Parathyroid adenoma (tissue), 2 donors: ENCODE measurements around the gene DMXL2.

Experiments
- H2AFZ ChIP-seq: fragments of 300-600 bp; sonication (generic); one replicate; pipeline ENCODE4 v1.7.0; 2017; ENCODE audit warnings: antibody characterized with exemption, mild to moderate bottlenecking
- H3K27ac ChIP-seq: fragments of 300-600 bp; sonication (generic); one replicate; pipeline ENCODE4 v1.7.0; 2017
- H3K27me3 ChIP-seq: fragments of 300-600 bp; sonication (generic); one replicate; pipeline ENCODE4 v1.7.0; 2017; ENCODE audit warnings: low read length; ENCODE audit not compliant: control insufficient read depth, insufficient read depth
- H3K36me3 ChIP-seq: fragments of 300-600 bp; sonication (generic); one replicate; pipeline ENCODE4 v1.7.0; 2017; ENCODE audit warnings: low read length; ENCODE audit not compliant: control insufficient read depth, insufficient read depth
- H3K4me1 ChIP-seq: fragments of 300-600 bp; sonication (generic); one replicate; pipeline ENCODE4 v1.7.0; 2017; ENCODE audit warnings: control low read depth
- H3K4me2 ChIP-seq: fragments of 300-600 bp; sonication (generic); one replicate; pipeline ENCODE4 v1.7.0; 2017; ENCODE audit warnings: low read length
- H3K4me3 ChIP-seq: fragments of 300-600 bp; sonication (generic); one replicate; pipeline ENCODE4 v1.7.0; 2017; ENCODE audit warnings: low read depth, low read length
- H3K79me2 ChIP-seq: fragments of 300-600 bp; sonication (generic); one replicate; pipeline ENCODE4 v1.7.0; 2017; ENCODE audit warnings: control low read depth
- H3K9ac ChIP-seq: fragments of 300-600 bp; sonication (generic); one replicate; pipeline ENCODE4 v1.7.0; 2017; ENCODE audit warnings: mild to moderate bottlenecking
- H3K9me3 ChIP-seq: fragments of 300-600 bp; sonication (generic); one replicate; pipeline ENCODE4 v1.7.0; 2017; ENCODE audit warnings: low read length; ENCODE audit not compliant: control insufficient read depth
- TF ChIP-seq, protein P1 (sequence below): fragments of 300-600 bp; sonication (generic); IDR thresholded peaks from one replicate; pipeline ENCODE4 v1.7.0; 2017; ENCODE audit warnings: antibody characterized with exemption, mild to moderate bottlenecking
- donor health status: primary hyperparathyroidism.

The DMXL2 gene

DNA sequence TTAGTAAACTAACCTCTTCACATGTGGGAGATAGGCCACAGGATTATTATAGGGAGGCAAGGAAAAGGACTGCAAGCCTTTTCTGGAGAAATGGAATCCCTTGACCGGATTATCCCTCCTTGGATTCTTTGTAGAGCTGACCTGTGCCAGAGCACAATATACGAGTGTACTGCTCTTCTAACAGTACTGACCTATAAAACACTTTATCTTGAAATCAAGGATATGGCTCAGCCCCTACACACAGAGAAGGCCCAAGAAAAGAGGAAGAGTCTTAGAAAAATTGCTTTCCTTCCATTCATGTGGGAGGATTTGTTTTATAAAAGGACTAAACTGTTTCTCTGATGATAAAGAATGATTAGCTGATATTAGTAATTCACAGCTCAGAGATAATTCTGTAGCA is 42.2 kb downstream of the DMXL2 start:
- H3K9me3 ChIP-seq = no peaks in the 10 kb centered on the region
- TF ChIP-seq, protein P1, sequence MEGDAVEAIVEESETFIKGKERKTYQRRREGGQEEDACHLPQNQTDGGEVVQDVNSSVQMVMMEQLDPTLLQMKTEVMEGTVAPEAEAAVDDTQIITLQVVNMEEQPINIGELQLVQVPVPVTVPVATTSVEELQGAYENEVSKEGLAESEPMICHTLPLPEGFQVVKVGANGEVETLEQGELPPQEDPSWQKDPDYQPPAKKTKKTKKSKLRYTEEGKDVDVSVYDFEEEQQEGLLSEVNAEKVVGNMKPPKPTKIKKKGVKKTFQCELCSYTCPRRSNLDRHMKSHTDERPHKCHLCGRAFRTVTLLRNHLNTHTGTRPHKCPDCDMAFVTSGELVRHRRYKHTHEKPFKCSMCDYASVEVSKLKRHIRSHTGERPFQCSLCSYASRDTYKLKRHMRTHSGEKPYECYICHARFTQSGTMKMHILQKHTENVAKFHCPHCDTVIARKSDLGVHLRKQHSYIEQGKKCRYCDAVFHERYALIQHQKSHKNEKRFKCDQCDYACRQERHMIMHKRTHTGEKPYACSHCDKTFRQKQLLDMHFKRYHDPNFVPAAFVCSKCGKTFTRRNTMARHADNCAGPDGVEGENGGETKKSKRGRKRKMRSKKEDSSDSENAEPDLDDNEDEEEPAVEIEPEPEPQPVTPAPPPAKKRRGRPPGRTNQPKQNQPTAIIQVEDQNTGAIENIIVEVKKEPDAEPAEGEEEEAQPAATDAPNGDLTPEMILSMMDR = no peak
- H3K27ac ChIP-seq = no peak overlapping the region
- no peak overlapping the region for H2AFZ ChIP-seq
- H3K4me1 ChIP-seq = peaks cover 2% of the 10 kb centered on the region
- no peaks in the 10 kb centered on the region for H3K79me2 ChIP-seq
- H3K4me3 ChIP-seq = no peak overlapping the region
- no peak overlapping the region for H3K4me2 ChIP-seq
- no peaks in the 10 kb centered on the region for H3K27me3 ChIP-seq
- no peaks in the 10 kb centered on the region for H3K36me3 ChIP-seq
- no peak overlapping the region for H3K9ac ChIP-seq

DNA sequence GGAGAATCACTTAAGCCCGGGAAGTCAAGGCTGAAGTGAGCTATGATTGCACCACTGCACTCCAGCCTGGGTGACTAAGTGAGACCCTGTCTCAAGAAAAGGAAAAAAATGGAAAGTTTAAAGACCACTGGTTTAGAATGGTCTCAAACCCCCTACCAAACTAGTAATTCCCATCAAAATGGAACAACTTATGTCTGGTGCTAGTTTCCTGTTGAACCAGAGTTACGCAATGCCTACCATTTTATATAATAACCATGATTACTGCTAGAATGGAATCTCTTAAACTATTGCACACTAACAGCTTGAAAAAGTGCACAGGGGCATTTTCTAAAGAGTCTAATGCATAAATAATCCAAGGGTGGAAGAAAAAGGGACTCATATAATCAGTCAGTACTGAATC is 43.6 kb downstream of the DMXL2 start:
- Histone ChIP-seq H3K79me2 (no peaks in the 10 kb centered on the region), H3K27me3 (no peaks in the 10 kb centered on the region), H3K36me3 (no peaks in the 10 kb centered on the region), H3K4me2 (no peak overlapping the region), H3K4me1 (peaks cover 2% of the 10 kb centered on the region), H2AFZ (no peak overlapping the region), H3K9me3 (no peaks in the 10 kb centered on the region), H3K4me3 (no peak overlapping the region), H3K27ac (no peak overlapping the region), H3K9ac (no peak overlapping the region)
- TF ChIP-seq, protein P1 = no peak

DNA sequence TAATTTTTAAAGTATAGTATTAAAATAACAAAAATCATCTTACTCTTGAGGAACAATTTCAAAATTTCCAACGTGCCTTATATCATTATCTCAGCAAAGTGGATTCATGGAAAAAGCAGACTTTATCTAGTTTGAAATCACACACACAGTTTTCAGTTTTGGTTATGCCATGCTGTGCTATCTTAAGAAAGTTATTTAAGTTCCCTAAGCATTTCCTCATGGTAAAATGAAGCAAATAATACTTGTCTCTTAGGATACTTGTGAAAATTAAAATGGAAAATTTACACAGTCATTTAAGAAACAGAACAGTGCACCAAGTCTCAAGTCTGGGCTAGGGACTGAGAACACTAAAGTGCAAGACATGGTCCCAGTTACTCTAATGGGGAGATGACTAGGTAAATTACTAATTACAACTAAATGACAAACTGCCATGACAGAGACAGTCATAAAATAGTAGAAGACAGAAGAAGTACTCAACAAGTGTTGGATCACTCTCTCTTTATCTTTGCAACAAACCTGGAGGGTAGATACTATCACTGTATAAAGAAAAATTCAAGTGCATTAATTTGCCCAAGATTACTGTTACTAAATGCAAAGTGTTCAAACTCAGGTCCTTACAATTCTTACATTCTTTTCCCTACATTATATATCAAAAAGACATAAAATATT is 44.8 kb downstream of the DMXL2 start:
- H3K27ac ChIP-seq = no peak overlapping the region
- H3K4me2 ChIP-seq = no peak overlapping the region
- no peaks in the 10 kb centered on the region for H3K36me3 ChIP-seq
- no peaks in the 10 kb centered on the region for H3K79me2 ChIP-seq
- H3K9me3 ChIP-seq = no peaks in the 10 kb centered on the region
- peaks cover 2% of the 10 kb centered on the region for H3K4me1 ChIP-seq
- H3K9ac ChIP-seq = no peak overlapping the region
- H3K4me3 ChIP-seq = no peak overlapping the region
- TF ChIP-seq, protein P1 = no peak
- H3K27me3 ChIP-seq = no peaks in the 10 kb centered on the region
- H2AFZ ChIP-seq = no peak overlapping the region

DNA sequence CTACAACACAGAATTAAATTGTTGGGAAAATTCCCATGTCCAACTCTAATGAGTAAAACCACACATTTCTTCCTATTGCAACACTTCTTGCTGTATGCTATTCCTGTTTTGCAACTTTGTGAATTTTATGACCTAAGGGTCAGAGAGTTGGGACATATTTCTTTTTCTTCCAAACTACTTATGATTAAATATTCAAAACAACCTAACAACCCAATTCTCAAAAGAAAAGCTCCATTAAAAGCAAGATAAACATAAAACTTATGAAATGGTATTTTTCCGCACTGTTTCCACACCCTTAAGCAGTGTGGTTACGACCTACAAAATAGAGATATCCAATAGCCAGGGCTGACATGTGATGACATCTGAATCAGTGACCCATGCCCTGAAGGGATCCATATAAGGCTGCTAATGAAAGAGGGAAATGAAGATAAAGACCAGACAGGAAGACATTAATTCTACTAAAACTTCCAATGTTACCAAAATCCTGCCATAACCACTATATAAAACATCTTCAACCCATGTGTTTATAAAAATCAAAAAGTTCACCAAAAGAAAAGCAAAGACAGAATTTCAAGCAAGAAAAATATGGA is 45.6 kb downstream of the DMXL2 start:
- no peak overlapping the region for H3K9ac ChIP-seq
- H3K27ac ChIP-seq = no peak overlapping the region
- no peak overlapping the region for H3K4me2 ChIP-seq
- no peaks in the 10 kb centered on the region for H3K9me3 ChIP-seq
- H3K79me2 ChIP-seq = no peaks in the 10 kb centered on the region
- H3K36me3 ChIP-seq = no peaks in the 10 kb centered on the region
- TF ChIP-seq, protein P1 = no peak
- H3K27me3 ChIP-seq = no peaks in the 10 kb centered on the region
- no peak overlapping the region for H2AFZ ChIP-seq
- no peak overlapping the region for H3K4me3 ChIP-seq
- H3K4me1 ChIP-seq = peaks cover 2% of the 10 kb centered on the region

DNA sequence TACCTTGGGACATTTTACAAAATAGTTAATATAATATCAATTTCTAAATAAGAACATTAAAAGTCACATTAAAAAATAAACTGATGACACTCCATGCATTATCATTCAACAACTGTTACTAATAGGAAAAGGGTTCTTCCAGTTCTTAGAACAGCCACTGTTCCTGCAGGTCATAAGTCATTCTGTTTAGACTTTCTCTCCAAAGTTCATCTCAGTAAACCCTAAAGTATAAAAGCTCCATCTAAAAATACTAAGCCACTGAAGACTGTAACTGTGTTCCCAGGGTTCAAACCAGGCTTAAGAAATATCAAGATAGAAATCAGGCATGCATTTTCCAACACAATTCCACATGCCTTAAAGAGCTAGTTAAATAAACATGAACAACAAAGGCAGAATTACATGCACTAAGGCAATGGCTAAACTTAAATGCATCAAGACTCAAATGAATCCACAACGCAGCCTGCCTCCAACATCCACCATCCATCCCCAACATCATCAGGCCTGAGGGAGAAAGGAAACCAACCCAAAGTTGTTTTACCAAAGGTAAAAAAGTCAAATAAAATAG is 46.2 kb downstream of the DMXL2 start:
- Histone ChIP-seq H3K9ac (no peak overlapping the region), H3K79me2 (no peaks in the 10 kb centered on the region), H3K36me3 (no peaks in the 10 kb centered on the region), H3K4me1 (peaks cover 2% of the 10 kb centered on the region), H3K27me3 (no peaks in the 10 kb centered on the region), H3K4me2 (no peak overlapping the region), H3K9me3 (no peaks in the 10 kb centered on the region), H2AFZ (no peak overlapping the region), H3K27ac (no peak overlapping the region), H3K4me3 (no peak overlapping the region)
- TF ChIP-seq, protein P1 = no peak
